ENCODE results near the gene COLEC12.

COLEC12 gene

DNA sequence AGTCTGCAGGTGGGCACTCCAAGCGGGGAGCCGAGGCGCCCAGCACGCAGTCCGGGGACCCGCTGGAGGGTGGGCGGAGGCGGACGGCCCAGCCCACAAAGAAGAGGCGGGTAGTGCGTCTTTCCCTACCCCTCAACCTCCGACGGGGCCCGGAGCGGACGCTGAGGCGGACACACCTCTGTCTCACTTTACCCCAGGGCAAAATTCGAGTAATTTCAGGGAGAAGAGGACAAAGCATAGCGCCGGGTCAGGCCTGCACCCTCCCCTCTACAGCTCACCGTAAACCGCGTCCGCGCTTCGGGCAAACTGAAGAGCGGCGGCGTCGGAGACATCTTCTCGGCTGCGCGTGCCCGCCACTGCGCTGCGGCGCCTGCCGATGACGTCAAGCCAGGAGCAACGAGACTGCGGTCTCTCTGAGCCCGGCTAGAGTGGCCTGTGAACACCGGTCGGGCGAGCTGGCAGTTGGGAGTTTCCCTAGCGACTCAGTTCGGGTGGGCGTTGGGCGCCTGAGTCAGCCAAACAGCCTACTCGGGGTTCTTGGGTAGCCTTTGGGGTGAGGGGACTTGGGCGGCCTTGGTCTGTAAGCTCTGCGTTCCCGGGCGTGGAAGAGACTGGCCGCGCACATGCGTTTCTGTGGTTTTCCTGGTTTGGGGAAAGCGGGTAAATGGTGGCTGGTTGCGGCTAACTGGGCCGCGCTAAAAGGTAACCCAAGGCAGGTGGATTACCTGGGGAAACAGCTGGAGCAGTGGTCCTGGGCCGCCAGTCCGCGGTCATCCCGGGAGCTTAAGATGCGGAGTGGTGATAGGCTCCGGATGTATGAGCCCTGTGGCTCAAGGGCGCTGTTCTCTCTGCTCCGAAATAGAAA lies 232.6 kb downstream of the COLEC12 start, which contains the start of gene THOC1:
Gene THOC1, minus strand, starts transcription at position 360 of the 865 bp plus-strand sequence. Its CDS starts 28 bp downstream, at position 332.
- FAIRE-seq: no peak

DNA sequence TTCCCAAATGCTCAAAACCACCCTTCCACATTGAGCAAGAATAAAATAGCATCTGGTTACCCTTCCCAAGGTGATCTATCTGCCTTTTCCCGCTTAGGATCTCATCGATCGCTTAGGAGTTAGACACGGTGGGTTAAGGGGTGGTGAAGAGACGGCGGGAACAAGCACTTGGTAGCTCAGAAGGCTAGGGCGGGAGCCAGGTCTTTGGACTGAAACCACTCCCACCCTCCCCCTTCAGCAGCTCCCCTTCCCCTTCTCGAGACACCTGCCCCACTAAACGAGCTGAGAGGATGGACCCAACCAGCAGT lies 233.2 kb downstream of the COLEC12 start:
- FAIRE-seq: no peak
